Mucosa of descending colon (tissue), 3 donors: ENCODE data around the gene TM4SF5. TPM values are rescaled to one million over a fixed set of nuclear protein-coding genes. Genes with fewer than 3 reads are reported as not detected.

Source experiments
- ATAC-seq: fragments of 200-7000 bp; cut with Tn5 transposase; one replicate; pipeline ENCODE4 v1.9.1; 2020; ENCODE audit warnings: mild to moderate bottlenecking, moderate library complexity
- DNase-seq, 3 donors: peaks; one replicate each; pipeline ENCODE4 v3.0.0-alpha.2; 2020
- H3K36me3 ChIP-seq: fragments of 200-600 bp; one replicate; pipeline ENCODE4 v1.8.0; 2021; ENCODE audit warnings: low read depth, mild to moderate bottlenecking
- H3K4me1 ChIP-seq: fragments of 200-600 bp; one replicate; pipeline ENCODE4 v1.8.0; 2021; ENCODE audit warnings: low read depth, mild to moderate bottlenecking
- H3K4me3 ChIP-seq: fragments of 200-600 bp; one replicate; pipeline ENCODE4 v1.8.0; 2021; ENCODE audit warnings: mild to moderate bottlenecking
- H3K9me3 ChIP-seq: fragments of 200-600 bp; one replicate; pipeline ENCODE4 v1.8.0; 2021; ENCODE audit warnings: mild to moderate bottlenecking
- CTCF ChIP-seq: fragments of 200-600 bp; IDR thresholded peaks from one replicate; pipeline ENCODE4 v1.8.0; 2022; ENCODE audit warnings: antibody characterized with exemption, mild to moderate bottlenecking
- intact Hi-C, 2 donors: fragments of 100-400 bp; cut with DNase I in 1 of 2; cut with micrococcal nuclease in 1 of 2; formaldehyde crosslinking; loops; one replicate each; pipeline versions ENCODE4 v1.11.0 to v1.11.1; 2022; cut with DNase I, micrococcal nuclease
- total RNA-seq, 3 donors: library from RNA; stranded (reverse); fragmentation: NEBNext Ultra II Directional in 2 of 3; extraction: Animal tissue kit (Norgen Biotek cat#: 25700) in 2 of 3; gene quantifications; one replicate each; pipeline versions ENCODE4 v1.2.1 to v1.2.4, GENCODE V29; 2021 to 2023
- donor health status: DM: no; HTN: no; CAD: no; lungs with moderate emphysema.
- donor health status: DM: no; HTN: no; CAD: no.
- donor health status: DM: no; HTN: yes; CAD: no.

The TM4SF5 gene
- total RNA-seq, 3 donors from 2014 or later, result 5.0 to 20.7 (median 12.5) TPM

GRCh38 chr17:4790705-4791088, 19.0 kb downstream of the TM4SF5 start:
- no peaks in the 10 kb centered on the region for H3K9me3 ChIP-seq
- no peak for TF ChIP-seq CTCF
- no peak for DNase-seq
- peaks cover 30% of the 10 kb centered on the region for H3K4me1 ChIP-seq
- no peak for ATAC-seq
- intact Hi-C loops, result no loop called here
- H3K36me3 ChIP-seq, result no peaks in the 10 kb centered on the region
- H3K4me3 ChIP-seq, result no peak overlapping the region

GRCh38 chr17:4795168-4795567, 23.5 kb downstream of the TM4SF5 start:
- peaks cover 9% of the 10 kb centered on the region for H3K4me1 ChIP-seq
- DNase-seq, result no peak
- ATAC-seq, result no peak
- no peak for TF ChIP-seq CTCF
- no peak overlapping the region for H3K4me3 ChIP-seq
- intact Hi-C loops, result no loop called here
- H3K36me3 ChIP-seq, result no peaks in the 10 kb centered on the region
- H3K9me3 ChIP-seq, result no peaks in the 10 kb centered on the region

- Histone ChIP-seq H3K9me3 (no peaks in the 10 kb centered on the region), H3K36me3 (no peaks in the 10 kb centered on the region), H3K4me3 (peak overlapping the region; percentile 60), H3K4me1 (peaks cover 9% of the 10 kb centered on the region)
- intact Hi-C loops, result no loop called here
- no peak for TF ChIP-seq CTCF
- peak; percentile 43 for ATAC-seq
- DNase-seq, result peak in 2 of 3 donors; percentile 25 to 51
These were observed 24.9 kb downstream of the TM4SF5 start for GRCh38 chr17:4796552-4796920.

- DNase-seq (no peak), ATAC-seq (no peak)
- TF ChIP-seq CTCF, result no peak
- H3K4me3 ChIP-seq, result no peak overlapping the region
- intact Hi-C loops, result no loop called here
- no peaks in the 10 kb centered on the region for H3K9me3 ChIP-seq
- H3K4me1 ChIP-seq, result peaks cover 9% of the 10 kb centered on the region
- no peaks in the 10 kb centered on the region for H3K36me3 ChIP-seq
These were observed 28.9 kb downstream of the TM4SF5 start for GRCh38 chr17:4800462-4801196.

GRCh38 chr17:4802228-4802627, 30.5 kb downstream of the TM4SF5 start, which contains the start of gene C17orf114:
Gene C17orf114 (minus strand): TSS chr17:4802328.
- DNase-seq (no peak), ATAC-seq (no peak)
- no peaks in the 10 kb centered on the region for H3K9me3 ChIP-seq
- no peak within 1 kb of the TSS for H3K4me3 ChIP-seq
- intact Hi-C loops, result no loop called here
- no peak for TF ChIP-seq CTCF
- H3K4me1 ChIP-seq, result peaks cover 1% of the 10 kb centered on the region
- H3K36me3 ChIP-seq, result no peaks in the 10 kb centered on the region

GRCh38 chr17:4806456-4806776, 34.7 kb downstream of the TM4SF5 start:
- TF ChIP-seq CTCF, result no peak
- Histone ChIP-seq H3K9me3 (no peaks in the 10 kb centered on the region), H3K36me3 (no peaks in the 10 kb centered on the region), H3K4me3 (peak overlapping the region; percentile 61), H3K4me1 (peaks cover 6% of the 10 kb centered on the region)
- ATAC-seq, result peak; percentile 1
- DNase-seq, result peak in 1 of 3 donors; percentile 36
- intact Hi-C loops, result no loop called here
